ENCODE results near the gene CMIP.
"Not testable (repeated sequence)": the region's sequence is repeated elsewhere in the genome, so short reads cannot be mapped to it uniquely, and the experiment has no call there.

Gene CMIP

GRCh38 chr16:81519301-81520150, 74.9 kb downstream of the CMIP start:
- no peak for DNase-seq

- no peak for DNase-seq
Observed at GRCh38 chr16:81520151-81520470, 75.5 kb downstream of the CMIP start.

DNA sequence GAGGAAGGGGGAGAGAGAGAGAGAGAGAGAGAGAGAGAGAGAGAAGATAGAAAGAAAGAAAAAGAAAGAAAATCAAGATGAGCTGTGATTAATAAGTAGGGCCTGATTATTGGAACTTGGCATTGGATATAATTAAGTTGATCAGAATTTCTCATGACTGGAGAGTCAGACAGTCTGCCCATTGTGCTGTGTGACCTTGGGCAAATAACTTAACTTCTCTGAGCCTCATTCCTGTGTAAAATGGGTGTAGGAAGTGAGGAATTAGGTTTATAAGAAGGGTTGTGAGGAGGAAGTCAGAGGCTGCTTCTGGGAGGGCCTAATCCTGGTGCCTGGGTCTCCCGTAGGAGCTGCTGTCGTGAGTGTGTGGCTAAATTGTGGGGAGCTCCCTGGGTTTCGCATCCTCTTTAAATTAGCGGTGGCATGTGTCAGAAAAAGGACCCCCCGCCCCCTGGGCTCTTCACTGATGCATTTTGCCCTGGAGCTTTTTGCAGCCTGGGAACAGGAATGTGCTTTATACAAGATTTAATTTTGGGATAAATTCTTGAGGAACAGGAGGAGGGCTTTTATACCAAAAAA, 76.0 kb downstream of the CMIP start:
- DNase-seq, result no peak

- no peak for DNase-seq
Observed at GRCh38 chr16:81521141-81521626, 76.6 kb downstream of the CMIP start.

- DNase-seq, result no peak
Observed at GRCh38 chr16:81522108-81522701, 77.6 kb downstream of the CMIP start.

GRCh38 chr16:81522851-81523250, 78.2 kb downstream of the CMIP start:
- DNase-seq, result not testable (repeated sequence)

GRCh38 chr16:81523387-81524115, 78.9 kb downstream of the CMIP start:
- no peak for DNase-seq

DNA sequence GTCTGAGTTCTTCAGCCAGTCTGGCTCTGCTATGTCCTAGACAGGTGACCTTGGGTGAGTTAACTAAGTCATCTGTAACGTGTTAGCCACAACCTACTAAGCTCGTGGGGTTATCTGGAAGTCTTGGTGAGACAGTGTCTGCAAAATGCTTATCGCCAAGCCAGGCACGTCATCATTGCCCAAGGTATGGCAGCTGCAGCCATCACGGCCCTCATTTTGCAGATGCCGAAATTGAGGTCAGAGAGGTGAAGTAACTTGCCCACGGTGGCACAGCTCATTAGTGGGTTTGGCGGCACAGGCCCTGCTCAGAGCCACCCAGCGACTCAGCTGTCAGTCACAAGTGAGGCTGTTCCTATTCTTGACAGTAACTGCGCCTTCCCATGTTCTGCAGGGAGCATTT, 79.8 kb downstream of the CMIP start:
- no peak for DNase-seq

- not testable (repeated sequence) for DNase-seq
Observed at GRCh38 chr16:81524885-81525284, 80.3 kb downstream of the CMIP start.

DNA sequence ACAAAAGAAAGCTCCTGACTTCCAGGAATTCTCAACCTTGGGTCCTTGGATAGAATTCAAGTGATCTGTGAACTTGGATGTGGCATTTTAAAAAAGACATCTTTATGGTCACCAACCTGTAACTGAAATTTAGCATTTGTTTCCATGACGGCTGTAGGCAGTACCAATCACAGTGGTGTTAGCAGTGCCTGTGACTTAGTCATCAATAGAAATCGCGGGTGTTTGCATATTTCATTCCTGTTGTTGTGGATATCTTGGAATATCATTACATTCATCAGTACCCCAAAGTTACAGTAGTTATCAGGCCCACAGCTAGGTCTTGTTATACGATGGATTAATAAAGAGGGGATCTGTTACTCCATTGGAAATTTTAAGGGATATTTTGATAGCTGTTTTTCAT, 81.6 kb downstream of the CMIP start:
- DNase-seq, result no peak

DNA sequence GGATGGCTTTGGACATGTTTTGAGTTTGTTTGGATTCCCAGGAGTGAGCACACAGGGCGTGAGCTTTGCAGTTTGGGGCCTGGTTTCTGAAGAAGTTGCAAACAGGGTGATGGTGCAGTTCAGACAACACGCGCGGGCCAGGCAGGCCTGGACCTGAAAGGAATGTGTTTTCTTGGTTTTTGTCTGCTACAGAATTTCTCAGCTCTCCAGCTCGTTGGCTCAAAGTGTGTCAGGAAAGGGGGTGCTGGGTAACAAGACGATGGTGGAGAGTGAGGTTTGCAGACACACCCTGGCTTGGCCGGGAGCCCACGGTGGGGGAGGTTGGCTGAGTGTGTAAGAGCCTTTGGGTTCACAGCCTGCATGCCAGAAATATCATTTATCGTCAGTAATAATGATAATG, 82.3 kb downstream of the CMIP start:
- no peak for DNase-seq

GRCh38 chr16:81527477-81528178, 83.0 kb downstream of the CMIP start:
- no peak for DNase-seq

DNA sequence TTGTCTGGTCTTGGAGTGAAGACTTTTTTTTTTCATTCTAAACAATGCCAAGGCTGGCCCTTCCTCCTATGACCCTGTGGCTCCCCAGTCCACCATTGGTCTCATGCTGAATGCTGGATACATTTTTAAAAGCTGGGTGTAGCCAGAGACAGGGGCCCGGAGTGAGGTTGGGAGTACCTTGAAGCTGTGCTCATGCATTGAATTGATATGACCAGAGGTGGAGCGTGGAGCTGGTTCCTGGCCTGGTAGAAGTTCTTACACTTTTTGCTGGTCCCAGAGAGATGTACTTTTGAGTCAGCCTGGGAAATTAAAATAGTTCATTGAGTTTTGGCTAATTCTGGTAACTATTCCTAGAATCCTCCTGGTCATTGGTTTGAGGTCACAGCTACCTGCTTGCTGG, 83.6 kb downstream of the CMIP start:
- DNase-seq, result no peak

DNA sequence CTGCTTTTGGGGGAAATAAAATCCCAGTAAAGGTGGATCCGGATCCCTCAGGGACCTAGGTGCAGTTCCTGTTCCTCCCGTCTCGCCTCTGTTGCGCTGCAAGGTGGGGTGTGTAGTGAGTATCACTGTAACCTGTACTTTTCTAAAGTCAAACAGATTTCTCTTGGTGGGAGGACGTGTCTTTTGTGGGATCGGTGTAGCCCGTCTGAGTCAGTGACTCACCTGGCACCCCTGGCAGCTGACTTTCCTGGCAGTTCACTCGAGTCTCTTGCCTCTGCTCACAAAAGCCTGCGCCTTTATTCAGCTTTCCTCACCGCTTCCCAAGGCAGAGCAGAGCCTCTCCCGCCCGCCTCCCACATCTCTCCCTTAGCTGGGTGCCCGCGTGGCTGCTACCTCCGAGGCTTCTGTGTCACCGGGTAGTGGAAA, 85.7 kb downstream of the CMIP start:
- DNase-seq, result no peak

- DNase-seq, result no peak
Observed at GRCh38 chr16:81530814-81531213, 86.2 kb downstream of the CMIP start.

GRCh38 chr16:81531419-81531821, 86.8 kb downstream of the CMIP start:
- DNase-seq, result no peak

GRCh38 chr16:81532491-81533174, 88.0 kb downstream of the CMIP start:
- no peak for DNase-seq

- DNase-seq, result no peak
Observed at GRCh38 chr16:81533175-81533507, 88.5 kb downstream of the CMIP start.

GRCh38 chr16:81535679-81536360, 91.2 kb downstream of the CMIP start:
- no peak for DNase-seq

DNA sequence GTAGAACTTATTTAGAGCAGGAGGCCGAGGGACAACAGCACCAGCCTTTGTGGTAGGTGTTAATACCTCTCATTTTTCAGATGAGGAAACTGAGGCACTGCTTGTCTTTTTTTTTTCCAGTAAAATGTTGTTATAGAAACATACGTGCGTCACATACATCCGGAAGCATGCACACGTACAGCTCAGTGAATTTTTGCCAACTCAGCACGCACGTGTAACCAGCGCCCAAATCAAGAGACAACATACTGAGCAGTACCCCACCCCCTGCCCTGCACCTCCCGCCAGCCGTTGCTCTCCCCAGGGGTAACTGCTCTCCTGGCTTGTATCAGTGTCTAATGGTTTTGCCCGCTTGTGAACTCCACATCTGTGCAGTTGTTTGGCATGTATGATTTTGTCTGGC, 92.0 kb downstream of the CMIP start:
- DNase-seq, result no peak

- no peak for DNase-seq
Observed at GRCh38 chr16:81537721-81538561, 93.3 kb downstream of the CMIP start.
